Neuronal stem cell (in vitro differentiated cells): Measurements from ENCODE around the gene METTL2A.
"Not testable (repeated sequence)": the region's sequence is repeated elsewhere in the genome, so short reads cannot be mapped to it uniquely, and the experiment has no call there.

ENCODE experiments used
- DNase-seq: peaks from one replicate; pipeline ENCODE4 v3.0.0-alpha.2; 2013; ENCODE audit warnings: low spot score
- H2AFZ ChIP-seq: one replicate; pipeline ENCODE4 v1.6.1; 2013; ENCODE audit warnings: mild to moderate bottlenecking, low read length, inconsistent platforms
- H2AK5ac ChIP-seq: 2 replicates; pipeline ENCODE4 v1.6.1; 2013; ENCODE audit warnings: low read depth, mild to moderate bottlenecking, inconsistent platforms, low read length, moderate library complexity, mixed read lengths
- H2BK120ac ChIP-seq: 2 replicates; pipeline ENCODE4 v1.6.1; 2013; ENCODE audit warnings: low read depth, mild to moderate bottlenecking, inconsistent platforms, low read length, moderate library complexity, mixed read lengths
- H2BK12ac ChIP-seq: one replicate; pipeline ENCODE4 v1.6.1; 2013; ENCODE audit warnings: low read length, inconsistent platforms
- H2BK15ac ChIP-seq: 2 replicates; pipeline ENCODE4 v1.6.1; 2013; ENCODE audit warnings: mild to moderate bottlenecking, low read length, inconsistent platforms, mixed read lengths
- H2BK5ac ChIP-seq: one replicate; pipeline ENCODE4 v1.6.1; 2013; ENCODE audit warnings: inconsistent platforms, mild to moderate bottlenecking, low read length, moderate library complexity
- H3K14ac ChIP-seq: one replicate; pipeline ENCODE4 v1.6.1; 2013; ENCODE audit warnings: low read length, inconsistent platforms
- H3K18ac ChIP-seq: 2 replicates; pipeline ENCODE4 v1.6.1; 2013; ENCODE audit warnings: low read length, inconsistent platforms
- H3K23ac ChIP-seq: 2 replicates; pipeline ENCODE4 v1.6.1; 2013; ENCODE audit warnings: low read depth, mild to moderate bottlenecking, mixed read lengths, low read length, inconsistent platforms; ENCODE audit not compliant: poor library complexity
- H3K27ac ChIP-seq: replicated peaks from 3 replicates; pipeline ENCODE4 v1.5.1; 2013; ENCODE audit warnings: low read length, inconsistent platforms
- H3K27me3 ChIP-seq, 3 experiments: 2 replicates each; pipeline ENCODE4 v1.6.1; 2013; ENCODE audit warnings: low read length in 3 of 3, mild to moderate bottlenecking in 2 of 3, inconsistent platforms in 1 of 3, low read depth in 1 of 3, mixed read lengths in 1 of 3, moderate library complexity in 1 of 3; ENCODE audit not compliant: control insufficient read depth in 3 of 3, insufficient read depth in 3 of 3
- H3K36me3 ChIP-seq, 2 donors: replicated peaks in 1 of 2; 2 replicates each; pipeline ENCODE4 v1.6.1; 2013; ENCODE audit warnings: low read length in 2 of 2; ENCODE audit not compliant: control insufficient read depth in 2 of 2, insufficient read depth in 2 of 2
- H3K4ac ChIP-seq: 2 replicates; pipeline ENCODE4 v1.6.1; 2013; ENCODE audit warnings: inconsistent platforms, mild to moderate bottlenecking, low read length, moderate library complexity
- H3K4me1 ChIP-seq, 2 donors: 1 replicate in 1 of 2; 2 replicates in 1 of 2; pipeline ENCODE4 v1.6.1; 2013; ENCODE audit warnings: low read length in 2 of 2, low read depth in 1 of 2; ENCODE audit not compliant: control insufficient read depth in 2 of 2, insufficient read depth in 1 of 2
- H3K4me2 ChIP-seq: one replicate; pipeline ENCODE4 v1.6.1; 2013; ENCODE audit warnings: mild to moderate bottlenecking, low read length, inconsistent platforms; ENCODE audit not compliant: insufficient read depth, poor library complexity, severe bottlenecking
- H3K4me3 ChIP-seq, 2 donors: 2 replicates each; pipeline ENCODE4 v1.5.1; 2013; ENCODE audit warnings: low read length in 2 of 2, mild to moderate bottlenecking in 2 of 2, inconsistent platforms in 1 of 2, moderate library complexity in 1 of 2
- H3K79me1 ChIP-seq: one replicate; pipeline ENCODE4 v1.6.1; 2013; ENCODE audit warnings: low read depth, mild to moderate bottlenecking, inconsistent platforms, low read length, moderate library complexity
- H3K9ac ChIP-seq: one replicate; pipeline ENCODE4 v1.6.1; 2013; ENCODE audit warnings: mild to moderate bottlenecking, low read depth, low read length, inconsistent platforms; ENCODE audit not compliant: poor library complexity
- H3K9me3 ChIP-seq, 2 donors: replicated peaks in 1 of 2; 2 replicates each; pipeline versions ENCODE3 to v1.6.1; 2013; ENCODE audit warnings: low read length in 2 of 2, mild to moderate bottlenecking in 2 of 2, inconsistent platforms in 1 of 2, low read depth in 1 of 2, mixed read lengths in 1 of 2, moderate library complexity in 1 of 2; ENCODE audit not compliant: control insufficient read depth in 2 of 2, insufficient read depth in 1 of 2
- H4K8ac ChIP-seq: one replicate; pipeline ENCODE4 v1.6.1; 2013; ENCODE audit warnings: low read depth, mild to moderate bottlenecking, inconsistent platforms, low read length, moderate library complexity
- H4K91ac ChIP-seq: one replicate; pipeline ENCODE4 v1.6.1; 2013; ENCODE audit warnings: low read length, low read depth, mild to moderate bottlenecking, inconsistent platforms; ENCODE audit not compliant: poor library complexity
- WGBS, 2 donors: extraction: QIAGEN DNeasy Blood & Tissue Kit; methylation state at CpG; one replicate each; pipeline ENCODE4 v1.1.7; 2013; ENCODE audit warnings: missing lambda C conversion rate in 2 of 2, mixed read lengths in 1 of 2; ENCODE audit not compliant: insufficient read length in 2 of 2, insufficient replicate concordance in 1 of 2; ENCODE audit errors: extremely low coverage in 2 of 2; 5-methylcytosine and 5-hydroxymethylcytosine counted together

The METTL2A gene

GRCh38 chr17:62445791-62446190 is 22.1 kb downstream of the METTL2A start:
- not testable (repeated sequence) for H3K23ac ChIP-seq, DNase-seq, H2BK5ac ChIP-seq, H3K4me3 ChIP-seq, H3K79me1 ChIP-seq, H4K91ac ChIP-seq, H2BK15ac ChIP-seq, H3K14ac ChIP-seq, H3K27me3 ChIP-seq, H2AFZ ChIP-seq, H3K9ac ChIP-seq, H2BK12ac ChIP-seq, H3K18ac ChIP-seq, H3K4ac ChIP-seq, H3K27ac ChIP-seq, H3K4me2 ChIP-seq, H4K8ac ChIP-seq, H2BK120ac ChIP-seq, H3K9me3 ChIP-seq, H2AK5ac ChIP-seq, H3K4me1 ChIP-seq
- no CpG with 5 or more reads among the region's 4 CpGs for WGBS, 2 donors
- H3K36me3 ChIP-seq: peaks cover 30 to 76% of the 10 kb centered on the region in 2 donors

- H4K8ac ChIP-seq, H2AK5ac ChIP-seq, H2BK15ac ChIP-seq, H2BK120ac ChIP-seq, H2BK12ac ChIP-seq, H3K18ac ChIP-seq, H3K9me3 ChIP-seq, H3K27ac ChIP-seq, H3K79me1 ChIP-seq, H3K4me1 ChIP-seq, H3K23ac ChIP-seq, H3K4me3 ChIP-seq, H2BK5ac ChIP-seq, DNase-seq, H3K4me2 ChIP-seq, H2AFZ ChIP-seq, H4K91ac ChIP-seq, H3K14ac ChIP-seq, H3K9ac ChIP-seq, H3K4ac ChIP-seq, H3K27me3 ChIP-seq: not testable (repeated sequence)
- peaks cover 7 to 23% of the 10 kb centered on the region in 2 donors for H3K36me3 ChIP-seq
- WGBS, 2 donors: no CpG with 5 or more reads among the region's 4 CpGs
Measured at GRCh38 chr17:62452195-62452594, 28.5 kb downstream of the METTL2A start.

- peaks cover 2 to 15% of the 10 kb centered on the region in 2 donors for H3K36me3 ChIP-seq
- H2AK5ac ChIP-seq, H2BK15ac ChIP-seq, H3K27ac ChIP-seq, H3K9ac ChIP-seq, DNase-seq, H2BK120ac ChIP-seq, H4K91ac ChIP-seq, H3K18ac ChIP-seq, H3K23ac ChIP-seq, H3K4me3 ChIP-seq, H3K4me1 ChIP-seq, H3K4me2 ChIP-seq, H2AFZ ChIP-seq, H2BK12ac ChIP-seq, H3K4ac ChIP-seq, H3K9me3 ChIP-seq, H3K27me3 ChIP-seq, H4K8ac ChIP-seq, H3K14ac ChIP-seq, H3K79me1 ChIP-seq, H2BK5ac ChIP-seq: not testable (repeated sequence)
- no CpG with 5 or more reads among the region's 5 CpGs for WGBS, 2 donors
Measured at GRCh38 chr17:62453041-62453440, 29.3 kb downstream of the METTL2A start.

GRCh38 chr17:62453656-62454055 is 30.0 kb downstream of the METTL2A start:
- no CpG with 5 or more reads among the region's 4 CpGs for WGBS, 2 donors
- H3K4ac ChIP-seq, H3K23ac ChIP-seq, H2BK12ac ChIP-seq, H3K4me2 ChIP-seq, H2BK15ac ChIP-seq, DNase-seq, H4K8ac ChIP-seq, H3K27ac ChIP-seq, H3K4me1 ChIP-seq, H3K27me3 ChIP-seq, H3K9me3 ChIP-seq, H3K9ac ChIP-seq, H3K79me1 ChIP-seq, H3K36me3 ChIP-seq, H2BK5ac ChIP-seq, H3K18ac ChIP-seq, H4K91ac ChIP-seq, H3K14ac ChIP-seq, H2AFZ ChIP-seq, H2BK120ac ChIP-seq, H3K4me3 ChIP-seq, H2AK5ac ChIP-seq: not testable (repeated sequence)
